Osteocyte (in vitro differentiated cells): Measurements from ENCODE around the gene VEZT. TPM values are rescaled to one million over a fixed set of nuclear protein-coding genes. Genes with fewer than 3 reads are reported as not detected.
"Not testable (repeated sequence)": the region's sequence is repeated elsewhere in the genome, so short reads cannot be mapped to it uniquely, and the experiment has no call there.

Experiments
- DNase-seq: peaks from one replicate; pipeline ENCODE4 v3.0.0; 2021; ENCODE audit warnings: mixed read lengths; ENCODE audit not compliant: unreplicated experiment; ENCODE audit errors: extremely low spot score
- H3K27ac Mint-ChIP-seq: one replicate; pipeline ENCODE4 v1.8.0; 2021; ENCODE audit warnings: mild to moderate bottlenecking, mixed read lengths; ENCODE audit not compliant: unreplicated experiment
- H3K27me3 Mint-ChIP-seq: one replicate; pipeline ENCODE4 v1.8.0; 2021; ENCODE audit warnings: mixed read lengths; ENCODE audit not compliant: unreplicated experiment
- H3K36me3 Mint-ChIP-seq: one replicate; pipeline ENCODE4 v1.8.0; 2021; ENCODE audit warnings: mixed read lengths; ENCODE audit not compliant: unreplicated experiment
- H3K4me1 Mint-ChIP-seq: one replicate; pipeline ENCODE4 v1.8.0; 2021; ENCODE audit warnings: mixed read lengths; ENCODE audit not compliant: unreplicated experiment
- H3K4me3 Mint-ChIP-seq: one replicate; pipeline ENCODE4 v1.8.0; 2021; ENCODE audit warnings: mild to moderate bottlenecking, moderate library complexity, mixed read lengths; ENCODE audit not compliant: unreplicated experiment
- H3K9me3 Mint-ChIP-seq: one replicate; pipeline ENCODE4 v1.8.0; 2021; ENCODE audit warnings: mixed read lengths; ENCODE audit not compliant: unreplicated experiment
- CTCF ChIP-seq: fragments of 200-600 bp; sonication (generic); IDR thresholded peaks from 2 replicates; pipeline ENCODE4 v1.5.0; 2021; ENCODE audit warnings: antibody characterized with exemption, mild to moderate bottlenecking, moderate library complexity
- total RNA-seq: library from RNA; stranded (reverse); gene quantifications from 2 replicates; pipeline ENCODE4 v1.2.1, GENCODE V29; 2021

The VEZT gene
- total RNA-seq, 1 donor from 2014 or later, result 65.7 TPM

- no peaks in the 10 kb centered on the region for H3K27me3 Mint-ChIP-seq
- no peak for DNase-seq
- TF ChIP-seq CTCF, result no peak
- H3K36me3 Mint-ChIP-seq, result no peaks in the 10 kb centered on the region
- H3K27ac Mint-ChIP-seq, result peak overlapping the region; percentile 16
- no peak overlapping the region for H3K4me3 Mint-ChIP-seq
- H3K4me1 Mint-ChIP-seq, result peaks cover 52% of the 10 kb centered on the region
- no peaks in the 10 kb centered on the region for H3K9me3 Mint-ChIP-seq
Measured at GRCh38 chr12:95323212-95323611, 105.6 kb downstream of the VEZT start.

GRCh38 chr12:95324246-95324645 lies 106.6 kb downstream of the VEZT start:
- H3K4me3 Mint-ChIP-seq, H3K9me3 Mint-ChIP-seq, H3K36me3 Mint-ChIP-seq, DNase-seq, H3K27me3 Mint-ChIP-seq, H3K27ac Mint-ChIP-seq: not testable (repeated sequence)
- peaks cover 45% of the 10 kb centered on the region for H3K4me1 Mint-ChIP-seq

GRCh38 chr12:95325501-95325900 lies 107.9 kb downstream of the VEZT start:
- TF ChIP-seq CTCF, result no peak
- Mint-ChIP-seq H3K27me3 (no peaks in the 10 kb centered on the region), H3K9me3 (no peaks in the 10 kb centered on the region), H3K36me3 (no peaks in the 10 kb centered on the region), H3K4me1 (peaks cover 32% of the 10 kb centered on the region), H3K4me3 (no peak overlapping the region), H3K27ac (no peak overlapping the region)
- no peak for DNase-seq

GRCh38 chr12:95326445-95326844 lies 108.8 kb downstream of the VEZT start:
- Mint-ChIP-seq H3K9me3 (no peaks in the 10 kb centered on the region), H3K36me3 (no peaks in the 10 kb centered on the region), H3K27ac (no peak overlapping the region), H3K27me3 (no peaks in the 10 kb centered on the region), H3K4me1 (peaks cover 24% of the 10 kb centered on the region), H3K4me3 (no peak overlapping the region)
- no peak for TF ChIP-seq CTCF
- DNase-seq, result no peak

DNA sequence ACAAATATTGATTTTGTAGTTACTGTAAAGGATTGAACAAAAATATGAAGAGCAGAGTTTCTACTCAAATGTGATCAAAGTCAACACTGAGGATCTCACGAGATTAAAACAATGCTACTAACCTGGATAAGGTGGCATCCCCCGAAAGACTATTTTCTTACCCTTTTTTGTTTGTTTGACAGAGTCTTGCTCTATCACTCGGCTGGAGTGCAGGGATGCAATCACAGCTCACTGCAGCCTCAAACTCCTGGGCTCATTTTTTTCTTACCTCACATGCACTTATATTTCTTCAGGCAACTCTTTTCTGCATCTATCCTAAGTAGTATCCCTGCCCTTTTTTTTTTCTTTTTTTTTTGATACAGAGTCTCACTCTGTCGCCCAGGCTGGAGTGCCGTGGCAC lies 109.2 kb downstream of the VEZT start:
- peaks cover 20% of the 10 kb centered on the region for H3K4me1 Mint-ChIP-seq
- no peak for TF ChIP-seq CTCF
- DNase-seq, result no peak

DNA sequence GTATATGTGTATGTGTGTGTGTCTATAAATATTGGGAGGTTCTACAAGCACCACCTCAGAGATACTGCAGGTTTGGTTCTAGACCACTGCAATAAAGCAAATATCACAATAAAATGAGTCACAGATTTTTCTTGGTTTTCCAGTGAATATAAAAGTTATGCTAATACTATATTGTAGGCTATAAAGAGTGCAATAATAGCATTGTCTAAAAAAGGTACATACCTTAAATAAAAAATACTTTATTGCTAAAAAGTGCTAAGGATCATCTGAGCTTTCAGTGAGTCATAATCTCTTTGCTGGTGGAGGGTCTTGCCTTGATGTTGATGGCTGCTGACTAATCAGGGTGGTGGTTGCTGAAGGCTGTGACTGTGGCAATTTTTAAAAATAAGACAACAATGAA lies 111.1 kb downstream of the VEZT start:
- Mint-ChIP-seq H3K36me3 (no peaks in the 10 kb centered on the region), H3K4me3 (no peak overlapping the region), H3K27me3 (no peaks in the 10 kb centered on the region), H3K27ac (no peak overlapping the region), H3K9me3 (no peaks in the 10 kb centered on the region), H3K4me1 (peaks cover 5% of the 10 kb centered on the region)
- no peak for TF ChIP-seq CTCF
- DNase-seq, result no peak

More for the DNA sequence above, 109.2 kb downstream of the VEZT start:
- Mint-ChIP-seq H3K27me3 (no peaks in the 10 kb centered on the region), H3K27ac (no peak overlapping the region), H3K4me3 (no peak overlapping the region), H3K36me3 (no peaks in the 10 kb centered on the region), H3K9me3 (no peaks in the 10 kb centered on the region)
